DMS79 (cell line): ENCODE data around the gene NIPAL4.
"Not testable (repeated sequence)": the region's sequence is repeated elsewhere in the genome, so short reads cannot be mapped to it uniquely, and the experiment has no call there.

ENCODE experiments used
- DNase-seq: peaks from one replicate; lab custom pipeline; 2025; lab: John Stamatoyannopoulos, UW

Gene NIPAL4

DNA sequence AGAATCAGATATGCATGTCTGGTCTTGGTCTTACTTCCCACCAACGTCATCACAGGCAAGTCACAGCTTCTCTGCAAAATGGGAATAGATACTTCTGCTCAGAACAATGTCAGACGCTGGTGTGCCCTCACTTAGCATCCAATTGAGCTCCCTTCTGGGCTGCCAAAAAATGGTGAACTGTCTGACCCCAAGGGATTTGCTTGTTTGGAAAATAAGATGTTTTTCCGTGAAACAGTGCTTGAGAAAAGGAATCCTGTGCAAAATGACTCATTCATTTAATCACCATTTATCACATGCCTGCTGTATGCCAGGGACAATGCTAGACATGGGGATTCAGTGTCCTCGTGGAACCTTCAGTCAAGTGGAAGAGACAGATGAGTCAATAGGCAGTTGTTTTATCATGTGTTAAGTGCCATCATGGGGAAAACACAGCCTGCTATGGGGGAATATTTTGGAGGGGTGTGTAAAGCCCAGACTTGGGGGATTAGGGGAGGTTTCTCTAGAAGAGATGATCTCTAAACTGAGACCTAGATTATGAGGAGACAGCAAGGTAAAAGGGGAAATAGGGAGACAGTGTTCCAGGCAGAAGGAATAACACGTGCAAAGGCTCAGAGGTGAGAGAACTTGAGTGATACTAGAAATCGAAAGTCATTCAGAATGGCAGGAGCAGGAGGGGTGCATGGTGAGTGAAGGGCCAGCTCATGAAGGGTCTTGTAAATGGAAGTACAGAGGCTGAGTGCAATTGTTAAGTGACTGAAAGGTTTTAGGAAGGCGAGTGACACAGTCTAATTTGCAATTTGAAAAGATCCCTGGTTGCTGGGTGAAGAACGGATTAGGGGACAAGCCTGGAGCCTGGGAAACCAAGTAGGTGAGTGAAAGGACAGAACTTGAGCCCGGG, 3.9 kb downstream of the NIPAL4 start:
- no peak for DNase-seq

GRCh38 chr5:157464519-157465171, 4.6 kb downstream of the NIPAL4 start:
- no peak for DNase-seq

DNA sequence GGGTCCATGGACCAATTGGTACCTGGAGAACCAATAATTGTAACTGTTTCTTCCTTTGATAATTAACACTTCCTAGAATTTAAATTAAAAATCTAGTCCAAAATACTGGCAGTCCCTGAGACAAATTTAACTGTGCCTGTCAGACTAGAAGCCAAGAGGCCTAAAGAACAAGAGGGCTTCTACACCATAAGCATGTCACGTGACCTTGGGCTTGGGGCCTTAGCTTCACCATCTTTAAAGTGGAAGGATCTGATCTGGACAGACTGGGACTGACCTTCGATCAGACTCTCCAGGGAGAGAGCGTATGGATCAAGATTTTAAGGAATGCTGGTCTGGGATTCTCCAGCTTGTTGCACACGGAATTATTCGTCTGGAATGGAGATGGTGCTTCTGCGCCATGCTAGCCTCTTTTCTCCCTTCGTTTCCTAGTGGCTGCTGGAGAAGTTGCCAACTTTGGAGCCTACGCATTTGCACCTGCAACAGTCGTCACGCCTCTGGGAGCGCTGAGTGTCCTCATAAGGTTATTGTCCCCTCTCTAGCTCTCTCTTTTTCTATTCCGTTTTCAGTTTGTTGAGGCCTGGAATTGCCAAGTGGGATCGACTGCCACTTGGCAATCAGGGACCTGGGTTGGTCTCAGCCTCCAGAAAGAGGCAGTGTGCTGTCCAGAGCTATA, 8.4 kb downstream of the NIPAL4 start:
- peak; percentile 66 for DNase-seq

DNA sequence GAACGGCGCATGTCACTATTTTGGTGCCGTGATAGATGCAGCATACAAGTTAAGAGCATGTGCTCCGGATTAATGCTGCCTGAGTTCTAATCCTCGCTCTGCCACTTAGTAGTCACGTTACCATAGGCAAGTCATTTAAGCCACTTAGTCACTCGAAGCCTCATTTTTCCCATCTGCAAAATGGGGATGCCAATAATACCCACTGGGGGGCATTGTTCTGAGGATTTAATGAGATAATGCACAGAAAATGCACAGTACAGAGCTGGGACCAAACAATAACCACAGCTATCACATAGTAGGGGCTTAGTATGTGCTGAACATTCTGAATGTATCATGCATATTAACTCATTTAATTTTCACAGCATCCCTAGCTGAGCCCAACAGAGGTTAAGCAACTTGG, 9.1 kb downstream of the NIPAL4 start:
- DNase-seq: no peak

- DNase-seq: no peak
Measured at GRCh38 chr5:157469687-157470086, 9.7 kb downstream of the NIPAL4 start.

DNA sequence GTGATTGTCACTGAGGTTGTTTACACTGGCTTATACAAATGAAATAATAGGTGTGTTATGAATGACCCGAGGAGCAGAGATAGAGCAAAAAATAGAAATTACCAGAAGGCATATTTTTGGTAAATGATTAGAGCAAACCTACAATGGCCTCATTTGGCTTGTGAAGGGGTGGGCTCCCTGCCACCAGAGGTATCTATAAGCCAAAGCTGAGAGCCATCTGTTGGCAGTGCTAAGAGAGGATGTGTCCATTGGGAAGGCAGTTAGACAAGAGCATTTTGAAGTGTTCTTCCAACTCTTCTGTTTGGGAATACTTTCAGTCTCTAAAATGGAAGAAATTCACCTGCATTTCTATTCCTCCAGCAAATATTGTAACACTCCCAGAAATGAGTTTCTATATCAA, 10.6 kb downstream of the NIPAL4 start:
- no peak for DNase-seq

GRCh38 chr5:157471709-157472108, 11.7 kb downstream of the NIPAL4 start:
- DNase-seq: no peak

DNA sequence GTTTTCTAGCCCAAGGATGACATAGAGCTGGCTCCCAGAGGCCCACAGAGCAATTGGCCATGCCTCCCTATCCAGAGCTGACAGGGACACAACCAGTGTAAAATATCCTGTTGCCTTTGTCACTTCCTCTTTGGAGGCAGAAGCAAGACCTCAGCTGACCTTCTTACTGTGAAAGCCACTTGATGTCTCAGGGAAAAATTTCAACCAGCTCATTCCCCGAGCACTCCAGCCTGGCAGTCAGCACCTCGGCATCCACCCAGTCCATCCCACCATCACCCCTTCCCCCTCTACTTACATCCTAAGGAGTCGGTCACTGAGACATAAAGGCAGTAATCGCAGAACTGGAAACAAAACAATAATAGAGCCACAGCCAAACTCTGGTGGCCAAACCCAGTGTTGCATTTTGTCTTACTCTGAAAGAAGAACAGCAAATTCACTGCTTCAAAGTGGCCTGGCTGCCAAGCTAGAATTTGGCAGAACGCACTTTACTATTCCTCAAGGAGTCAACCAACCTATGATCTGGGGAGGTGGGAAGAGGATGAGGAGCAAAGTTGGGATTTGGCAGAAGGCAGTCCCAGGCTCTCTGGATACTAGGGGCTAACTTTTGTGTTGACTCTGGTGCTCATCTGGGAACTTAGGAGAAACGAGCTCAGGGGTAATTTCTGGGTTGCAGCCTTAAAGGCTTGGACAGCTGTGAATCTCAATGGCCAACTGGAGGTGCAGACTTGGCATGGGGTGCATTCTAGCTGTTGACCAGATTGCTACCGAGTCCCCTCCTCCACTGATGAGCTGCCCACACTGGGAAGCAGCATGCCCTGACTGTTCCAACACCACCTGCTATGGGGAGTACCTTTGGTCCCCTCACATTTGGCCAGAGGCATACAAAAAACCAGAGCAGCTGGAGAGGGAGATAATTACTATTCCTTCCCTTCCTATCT, 13.6 kb downstream of the NIPAL4 start:
- no peak for DNase-seq

GRCh38 chr5:157475432-157475831, 15.4 kb downstream of the NIPAL4 start:
- peak; percentile 71 for DNase-seq

DNA sequence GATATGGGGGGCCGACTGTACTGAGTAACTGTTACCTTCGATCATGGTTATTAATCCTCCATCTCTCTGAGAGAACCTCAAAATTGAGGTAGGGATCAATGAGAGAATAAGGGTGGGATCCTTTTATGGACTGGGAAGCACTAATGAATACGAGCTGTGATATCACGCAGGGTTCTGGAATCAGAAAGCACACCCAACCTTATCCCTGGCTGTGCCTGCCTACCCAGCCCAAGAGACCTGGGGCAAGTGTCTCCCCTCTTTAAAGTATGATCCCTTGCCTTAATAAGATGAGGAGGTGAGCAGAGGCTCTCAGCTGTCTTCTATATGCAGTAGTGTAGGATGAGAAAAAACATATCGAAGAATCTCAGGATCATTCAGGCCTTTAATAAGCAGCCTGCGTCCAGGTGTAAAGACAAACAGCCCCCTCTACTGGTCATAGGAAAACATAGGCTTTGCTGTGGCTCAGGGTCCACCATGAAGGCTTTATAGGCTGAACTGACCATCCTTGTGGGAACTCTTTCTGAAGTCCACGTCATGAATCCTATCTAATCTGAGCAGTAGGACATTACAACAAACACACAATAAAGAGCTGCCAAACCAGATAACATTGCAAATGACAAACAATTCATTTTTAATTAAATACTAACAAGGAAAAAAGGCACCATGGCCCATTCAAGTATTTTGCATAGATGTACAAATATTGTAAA, 16.8 kb downstream of the NIPAL4 start:
- DNase-seq: no peak

DNA sequence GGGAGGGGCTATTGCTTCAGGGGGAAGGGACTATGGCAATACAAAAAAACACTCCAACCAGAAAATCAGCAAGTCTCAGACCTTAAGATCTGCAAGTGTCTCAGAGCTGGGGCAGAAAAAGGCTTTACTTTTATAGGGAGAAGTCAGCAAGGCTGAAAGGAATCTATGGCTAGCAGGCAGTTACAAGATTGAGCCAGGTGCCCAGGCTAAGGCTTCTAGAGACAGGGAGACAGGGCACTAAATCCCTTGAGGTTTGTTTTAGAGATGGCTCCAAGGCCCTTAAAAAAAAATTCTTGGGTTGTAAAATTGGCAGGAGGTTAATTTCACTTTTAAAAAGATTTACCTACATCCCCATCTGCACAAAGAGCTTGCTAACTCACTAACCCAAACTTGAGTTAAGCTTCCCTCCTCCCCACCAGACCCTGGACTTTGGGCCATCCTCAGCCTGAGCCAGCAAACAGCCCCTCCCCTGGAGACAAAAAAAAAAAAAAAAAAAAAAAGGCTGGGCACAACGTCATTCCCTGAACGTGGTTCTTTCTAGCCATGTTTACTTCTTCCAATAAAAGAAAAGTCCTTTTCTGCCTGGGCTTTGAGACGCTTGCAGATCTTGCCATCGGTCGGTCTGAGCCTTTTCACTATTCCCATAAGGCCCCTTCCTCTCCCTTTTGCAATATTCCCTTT, 17.9 kb downstream of the NIPAL4 start:
- DNase-seq: no peak

- DNase-seq: no peak
Measured at GRCh38 chr5:157478726-157479125, 18.7 kb downstream of the NIPAL4 start.

DNA sequence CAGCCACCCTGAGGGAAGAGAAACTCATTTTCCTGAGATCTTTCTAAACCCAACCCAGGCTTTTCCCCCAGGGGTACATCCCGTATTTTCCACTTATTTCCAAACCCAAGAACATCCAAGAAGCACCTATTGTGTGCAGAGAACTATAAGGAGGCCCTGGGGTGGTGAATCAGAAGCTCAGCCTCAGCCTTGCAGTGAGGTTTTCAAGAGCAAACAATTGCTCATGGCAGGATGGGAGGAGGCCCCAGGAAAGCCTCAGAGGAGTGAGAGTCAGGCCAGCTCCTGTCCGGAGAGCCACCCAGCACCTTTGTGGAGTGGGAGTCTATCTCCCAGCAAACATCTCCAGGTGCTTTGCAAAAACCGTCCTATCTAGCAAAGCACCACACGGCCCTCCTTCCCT, 19.2 kb downstream of the NIPAL4 start:
- no peak for DNase-seq

- DNase-seq: no peak
Measured at GRCh38 chr5:157479612-157480510, 19.8 kb downstream of the NIPAL4 start.

DNA sequence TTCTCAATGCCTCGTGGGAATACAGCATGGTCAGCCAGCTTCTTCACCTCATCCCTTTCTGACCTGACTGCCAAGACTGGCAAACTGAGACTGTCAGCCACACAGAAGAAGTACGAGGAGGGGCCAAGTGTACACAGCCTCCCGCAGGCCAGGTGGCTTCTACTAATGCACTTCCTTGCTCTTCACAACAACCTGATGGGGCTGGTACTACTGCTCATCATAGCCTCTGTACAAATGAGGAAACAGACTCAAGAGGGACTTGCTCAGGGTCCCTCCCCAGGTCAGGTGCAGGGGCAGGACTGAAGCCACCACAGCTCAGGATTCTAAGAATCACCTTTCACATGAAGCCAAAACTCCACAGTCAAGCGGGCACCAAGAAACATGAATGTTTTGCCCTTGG, 21.3 kb downstream of the NIPAL4 start:
- DNase-seq: no peak

- no peak for DNase-seq
Measured at GRCh38 chr5:157481666-157482065, 21.7 kb downstream of the NIPAL4 start.

- not testable (repeated sequence) for DNase-seq
Measured at GRCh38 chr5:157482702-157483101, 22.7 kb downstream of the NIPAL4 start.

DNA sequence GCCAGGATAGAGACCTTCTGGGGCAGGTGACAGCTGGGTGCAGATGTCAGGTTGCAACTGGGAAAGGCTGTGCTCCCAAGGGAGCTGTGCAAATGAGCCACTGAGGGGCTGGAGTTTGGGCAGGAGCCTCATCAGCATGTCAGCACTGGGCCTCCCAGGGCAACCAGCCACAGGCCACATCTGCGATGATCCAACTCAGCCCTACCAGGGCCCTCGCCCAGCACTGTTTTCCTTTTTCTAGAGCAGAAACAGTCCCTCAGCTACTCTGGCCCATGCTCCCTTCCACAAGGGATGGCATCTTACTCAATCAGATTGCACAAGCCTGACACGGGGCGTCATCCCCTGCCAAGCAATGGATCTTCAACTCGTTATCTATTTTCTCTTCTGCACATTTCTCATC, 24.8 kb downstream of the NIPAL4 start:
- DNase-seq: no peak

- no peak for DNase-seq
Measured at GRCh38 chr5:157485340-157485739, 25.3 kb downstream of the NIPAL4 start.

GRCh38 chr5:157485811-157486210, 25.8 kb downstream of the NIPAL4 start:
- DNase-seq: no peak
